Measurements from ENCODE around the gene ATG9B.

Gene ATG9B

DNA sequence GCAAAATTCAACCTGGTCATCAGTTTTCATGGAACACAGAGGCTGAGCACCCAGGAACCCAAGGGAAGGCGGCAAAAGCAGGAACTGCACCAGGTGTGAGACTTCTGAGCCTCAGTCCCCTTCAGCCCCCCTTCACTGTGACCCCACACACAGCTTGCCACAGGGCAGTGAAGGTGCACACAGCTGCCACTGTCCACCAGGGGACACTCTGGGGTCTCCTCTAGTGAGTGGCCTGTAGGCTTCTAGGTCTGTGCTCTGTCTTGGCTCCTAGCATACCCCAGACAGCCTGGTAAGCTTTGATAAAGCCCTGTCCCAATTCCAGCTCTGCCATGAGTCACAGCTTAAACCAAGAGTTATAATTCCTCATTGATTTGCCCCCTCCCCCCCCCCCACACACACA is 58.3 kb downstream of the ATG9B start:
- DNase-seq (ENCODE audit: low spot score) = no peak

DNA sequence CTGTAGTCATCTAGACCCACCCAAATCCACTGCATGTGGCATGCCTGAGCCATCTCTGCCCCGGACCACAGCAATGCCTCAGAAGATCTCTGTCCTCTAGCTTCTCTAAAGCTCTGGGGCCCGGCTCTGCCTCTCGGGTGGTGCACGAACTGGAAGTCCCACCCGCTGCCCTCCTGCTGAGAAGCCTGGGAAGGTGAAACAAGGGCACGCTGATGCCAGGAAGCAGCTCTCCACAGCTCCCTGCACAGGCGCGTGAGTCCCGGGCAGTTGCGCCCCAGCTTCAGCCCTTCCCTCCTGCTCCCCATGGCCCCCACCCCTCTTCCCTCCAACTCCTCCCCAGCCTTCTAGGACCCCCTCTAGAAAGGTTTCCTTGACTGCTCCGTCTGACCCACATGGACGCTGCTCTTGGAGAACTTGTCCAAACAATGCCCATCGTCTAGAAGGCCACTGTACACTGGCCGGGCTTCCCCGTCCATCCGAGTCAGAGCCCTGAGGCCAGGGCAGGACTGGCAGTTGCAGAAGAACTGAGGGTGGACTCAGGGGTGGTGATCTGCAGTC is 58.9 kb downstream of the ATG9B start:
- DNase-seq (ENCODE audit: low spot score) = no peak

All from globus pallidus (tissue), 1 donor.